ENCODE results near the gene SSR1.
"Not testable (repeated sequence)": the region's sequence is repeated elsewhere in the genome, so short reads cannot be mapped to it uniquely, and the experiment has no call there.

Gene SSR1

DNA sequence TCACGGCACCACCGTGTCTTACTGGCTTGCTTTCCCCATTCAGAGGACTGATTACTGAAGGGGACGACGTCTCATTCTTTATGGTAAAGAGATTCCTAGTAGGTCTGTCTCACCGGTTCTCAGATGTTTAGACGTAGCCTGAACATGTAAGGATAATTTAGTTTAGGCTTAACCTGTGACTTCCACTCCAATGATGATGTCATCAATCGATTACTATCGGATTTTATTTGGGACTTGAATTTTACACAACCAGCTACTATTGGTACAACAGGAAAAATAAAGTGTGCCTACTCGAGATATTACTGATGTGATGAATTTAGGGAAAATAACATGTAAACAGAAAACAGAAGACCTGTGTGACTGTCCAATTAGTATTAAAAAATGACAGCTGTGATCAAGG lies 4.5 kb upstream of the SSR1 start:
- DNase-seq = no peak

DNA sequence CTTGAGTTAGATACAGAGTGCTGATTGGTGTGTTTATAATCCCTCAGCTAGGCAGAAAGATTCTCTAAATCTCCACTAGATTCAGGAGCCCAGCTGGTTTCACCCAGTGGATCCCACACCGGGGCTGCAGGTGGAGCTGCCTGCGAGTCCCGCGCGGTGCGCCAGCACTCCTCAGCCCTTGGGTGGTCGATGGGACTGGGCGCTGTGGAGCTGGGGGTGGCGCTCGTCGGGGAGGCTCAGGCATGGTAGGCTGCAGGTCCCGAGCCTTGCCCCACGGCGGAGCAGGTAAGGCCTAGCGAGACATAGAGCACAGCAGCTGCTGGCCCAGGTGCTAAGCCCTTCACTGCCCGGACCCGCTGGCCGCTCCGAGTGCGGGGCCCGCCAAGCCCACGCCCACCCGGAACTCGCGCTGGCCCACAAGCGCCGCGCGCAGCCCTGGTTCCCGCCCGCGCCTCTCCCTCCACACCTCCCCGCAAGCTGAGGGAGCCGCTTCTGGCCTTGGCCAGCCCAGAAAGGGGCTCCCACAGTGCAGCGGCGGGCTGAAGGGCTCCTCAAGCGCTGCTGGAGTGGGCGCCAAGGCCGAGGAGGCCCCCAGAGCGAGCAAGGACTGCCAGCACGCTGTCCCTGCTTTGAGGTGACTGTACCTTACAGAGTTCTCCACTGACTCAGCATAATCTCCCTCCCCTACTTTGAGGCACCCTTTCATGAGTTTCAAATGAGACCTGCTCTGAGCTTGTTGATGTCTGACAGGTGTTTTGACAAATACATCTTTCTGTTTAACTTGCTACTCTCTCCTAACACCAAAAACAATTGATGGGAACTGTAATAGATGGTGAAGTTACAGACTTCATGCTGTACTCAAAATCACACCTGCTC lies 3.9 kb upstream of the SSR1 start:
- DNase-seq = no peak

DNA sequence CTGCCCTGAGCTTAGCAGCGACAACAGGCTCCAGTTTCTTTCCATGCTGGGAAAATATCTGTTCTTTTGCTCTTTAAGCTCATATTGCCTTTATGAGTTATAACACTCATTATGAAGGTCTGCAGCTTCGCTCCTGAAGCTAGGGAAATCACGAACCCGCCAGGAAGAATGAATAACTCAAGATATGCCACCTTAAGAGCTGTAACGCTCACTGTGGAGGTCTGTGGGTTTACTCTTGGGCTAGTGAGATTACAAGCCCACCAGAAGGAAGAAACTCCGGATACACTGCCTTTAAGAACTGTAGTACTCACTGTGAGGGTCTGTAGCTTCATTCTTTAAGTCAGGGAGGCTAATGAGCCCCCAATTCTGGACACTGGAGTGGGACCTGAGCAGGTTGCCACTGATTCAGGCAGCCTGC lies 3.0 kb upstream of the SSR1 start:
- DNase-seq = no peak

DNA sequence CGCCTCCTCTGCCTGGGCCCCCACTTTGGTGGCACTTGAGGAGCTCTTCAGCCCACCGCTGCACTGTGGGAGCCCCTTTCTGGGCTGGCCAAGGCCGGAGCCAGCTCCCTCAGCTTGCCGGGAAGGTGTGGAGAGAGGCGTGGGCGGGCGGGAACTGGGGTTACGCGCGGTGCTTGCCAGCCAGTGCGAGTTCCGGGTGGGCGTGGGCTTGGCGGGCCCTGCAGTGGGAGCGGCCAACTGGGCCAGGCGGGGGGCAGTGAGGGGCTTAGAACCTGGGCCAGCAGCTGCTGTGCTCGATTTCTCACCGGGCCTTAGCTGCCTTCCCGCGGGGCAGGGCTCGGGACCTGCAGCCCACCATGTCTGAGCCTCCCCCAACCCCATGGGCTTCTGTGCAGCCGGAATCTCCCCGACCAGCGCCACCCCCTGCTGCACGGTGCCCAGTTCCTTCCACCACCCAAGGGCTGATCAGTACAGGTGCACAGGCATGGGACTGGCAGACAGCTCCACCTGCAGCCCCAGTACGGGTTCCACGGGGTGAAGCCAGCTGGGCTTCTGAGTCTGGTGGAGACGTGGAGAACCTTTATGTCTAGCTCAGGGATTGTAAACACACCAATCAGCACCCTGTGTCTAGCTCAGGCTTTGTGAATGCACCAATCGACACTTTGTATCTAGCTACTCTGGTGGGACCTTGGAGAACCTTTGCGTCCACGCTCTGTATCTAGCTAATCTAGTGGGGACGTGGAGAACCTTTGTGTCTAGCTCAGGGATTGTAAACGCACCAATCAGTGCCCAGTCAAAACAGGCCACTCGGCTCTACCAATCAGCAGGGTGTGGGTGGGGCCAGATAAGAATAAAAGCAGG lies 2.3 kb upstream of the SSR1 start:
- not testable (repeated sequence) for DNase-seq

DNA sequence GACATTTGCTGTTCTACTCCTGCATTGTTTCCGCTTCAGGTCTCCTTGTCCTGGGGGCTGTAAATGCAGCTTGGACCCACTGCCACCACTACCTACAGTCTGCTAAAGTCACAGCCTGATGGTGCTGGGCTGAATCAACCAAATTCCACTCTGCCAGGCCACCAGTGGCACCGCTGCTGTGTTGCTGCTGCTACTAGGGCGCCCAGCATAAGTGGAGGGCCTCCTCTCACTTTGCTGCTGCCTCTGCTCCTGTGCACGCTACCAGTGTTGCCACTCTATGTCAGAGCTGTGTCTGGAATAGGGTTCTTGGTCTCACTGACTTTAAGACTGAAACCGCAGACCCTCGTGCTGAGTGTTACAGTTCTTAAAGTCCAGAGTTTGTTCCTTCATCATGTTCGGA lies 1.4 kb upstream of the SSR1 start:
- DNase-seq = no peak

DNA sequence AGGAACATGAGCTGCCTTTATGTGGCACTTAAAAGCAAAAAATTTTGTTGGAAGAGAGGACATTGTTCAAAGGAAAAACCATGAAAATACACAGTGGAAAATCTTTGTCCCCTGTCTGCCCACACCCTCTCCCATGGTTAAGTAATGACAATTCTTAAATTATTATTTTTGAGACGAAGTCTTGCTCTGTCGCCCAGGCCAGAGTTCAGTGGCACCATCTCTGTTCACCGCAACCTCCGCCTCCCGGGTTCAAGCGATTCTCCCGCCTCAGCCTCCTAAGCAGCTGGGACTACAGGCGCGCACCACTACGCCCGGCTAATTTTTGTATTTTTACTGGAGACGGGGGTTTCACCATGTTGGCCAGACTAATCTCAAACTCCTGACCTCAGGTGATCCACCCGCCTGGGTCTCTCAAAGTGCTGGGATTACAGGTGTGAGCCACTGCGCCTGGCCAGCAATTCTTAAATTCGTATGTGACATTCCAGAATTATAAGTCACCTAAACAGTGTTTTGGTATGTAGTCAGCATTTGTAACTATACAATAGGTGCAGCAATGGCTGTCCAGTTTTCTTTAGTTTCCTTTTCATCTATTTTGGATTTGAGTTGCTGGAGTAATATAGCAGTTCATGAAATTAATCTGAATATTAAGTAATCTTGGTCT lies 636 bp upstream of the SSR1 start:
- DNase-seq = no peak

DNA sequence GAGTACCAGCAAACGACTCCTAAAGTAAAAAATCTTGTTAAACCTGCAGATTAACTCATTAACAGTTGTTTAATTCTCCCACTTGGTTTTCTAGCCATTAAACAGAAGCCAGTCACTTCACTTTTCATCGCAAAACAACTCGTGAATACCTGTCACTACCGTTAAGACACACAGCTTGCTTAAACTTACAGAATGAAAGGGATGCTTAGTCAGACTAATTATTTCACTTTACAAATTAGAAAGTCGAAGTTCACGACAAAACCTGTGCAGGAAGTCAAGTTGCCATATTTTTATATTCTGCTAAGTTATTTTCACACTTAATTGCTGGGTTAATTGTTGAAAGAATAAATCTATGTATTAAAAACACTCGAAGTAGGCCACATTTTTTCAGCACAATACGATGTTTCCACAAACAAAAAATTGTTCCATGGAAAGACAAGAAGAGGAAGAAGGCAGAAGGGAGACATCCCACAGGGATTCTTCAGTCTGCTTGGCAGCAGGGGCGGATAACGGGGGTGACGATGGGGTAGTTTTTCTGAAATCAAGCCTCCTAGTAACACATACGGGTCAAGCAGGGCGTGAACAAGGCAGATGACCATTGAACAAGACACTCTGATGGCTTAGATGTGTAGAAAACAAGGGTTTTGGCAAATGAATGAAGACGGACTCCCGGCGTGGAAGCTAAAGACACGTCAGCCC lies 933 bp downstream of the SSR1 start:
- DNase-seq = peak in 9 of 51 donors; percentile 13 to 58 (median 27)

DNA sequence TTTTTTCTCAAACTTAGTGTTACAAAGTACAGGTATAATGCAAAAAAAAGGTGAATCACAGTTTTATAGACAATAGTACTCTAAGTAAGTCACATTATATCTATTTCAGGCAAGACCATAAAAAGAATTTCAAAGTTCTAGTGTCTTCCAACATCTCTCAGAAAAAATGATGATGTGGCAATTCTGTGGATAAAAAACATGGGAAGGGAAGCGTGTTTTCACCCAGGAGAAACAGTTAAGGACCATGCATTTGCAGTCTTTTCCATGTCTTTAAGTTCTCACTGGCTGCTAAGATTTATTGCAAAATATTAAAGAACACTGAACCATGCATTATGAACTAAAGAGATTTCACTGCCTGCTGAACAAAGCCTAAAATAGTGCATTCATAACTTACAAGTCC lies 1.8 kb downstream of the SSR1 start:
- no peak for DNase-seq

DNA sequence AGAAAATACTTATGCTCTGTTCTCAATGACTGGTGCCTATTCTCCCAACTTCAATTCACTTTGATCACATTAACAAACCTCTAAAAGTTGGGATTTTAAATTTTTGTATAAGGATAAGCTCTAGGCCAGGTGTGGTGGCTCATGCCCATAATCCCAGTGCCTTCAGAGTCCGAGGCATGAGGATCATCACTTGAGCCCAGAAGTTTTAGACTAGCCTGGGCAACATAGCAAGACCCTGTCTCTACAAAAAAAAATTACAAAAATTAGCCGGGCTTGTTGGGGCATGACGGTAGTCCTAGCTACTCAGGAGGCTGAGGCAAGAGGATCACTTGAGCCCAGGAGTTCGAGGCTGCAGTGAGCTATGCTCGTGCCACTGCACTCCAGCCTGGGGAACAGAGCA lies 3.9 kb downstream of the SSR1 start:
- no peak for DNase-seq

DNA sequence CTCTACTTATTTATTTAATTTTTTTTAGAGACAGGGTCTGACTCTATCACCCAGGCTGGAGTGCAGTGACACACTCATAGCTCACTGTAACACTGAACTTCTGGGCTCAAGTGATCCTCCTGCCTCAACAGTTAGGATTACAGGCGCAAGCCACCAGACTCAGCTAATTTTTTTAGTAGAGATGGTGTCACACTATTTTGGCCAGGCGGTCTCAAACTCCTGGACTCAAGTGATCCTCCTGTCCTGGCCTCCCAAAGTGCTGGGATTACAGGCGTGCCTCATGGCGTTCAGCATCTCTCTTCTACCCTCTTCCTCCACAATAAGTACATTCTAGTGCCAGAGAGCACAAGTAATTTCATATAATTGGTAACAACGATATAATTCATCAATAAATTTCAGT lies 5.5 kb downstream of the SSR1 start:
- DNase-seq = no peak

DNA sequence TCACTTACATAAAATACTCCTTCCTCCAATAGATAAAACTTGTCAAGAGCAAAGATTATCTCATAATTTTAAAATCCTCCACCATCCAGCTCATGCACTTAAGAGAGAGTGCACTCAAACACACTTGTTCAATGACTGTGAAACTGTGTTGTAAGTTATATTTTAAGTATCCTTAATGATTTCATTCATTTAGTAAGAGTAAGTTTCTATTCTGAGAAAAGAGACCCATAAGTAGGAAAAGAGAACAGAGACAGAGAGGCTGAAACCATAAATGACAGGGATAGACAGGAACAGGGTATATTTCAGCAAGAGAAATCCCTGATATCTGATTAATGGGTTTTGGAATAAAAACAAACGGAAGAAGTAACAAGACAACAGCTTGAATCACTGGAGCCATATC lies 8.2 kb downstream of the SSR1 start:
- DNase-seq = no peak

DNA sequence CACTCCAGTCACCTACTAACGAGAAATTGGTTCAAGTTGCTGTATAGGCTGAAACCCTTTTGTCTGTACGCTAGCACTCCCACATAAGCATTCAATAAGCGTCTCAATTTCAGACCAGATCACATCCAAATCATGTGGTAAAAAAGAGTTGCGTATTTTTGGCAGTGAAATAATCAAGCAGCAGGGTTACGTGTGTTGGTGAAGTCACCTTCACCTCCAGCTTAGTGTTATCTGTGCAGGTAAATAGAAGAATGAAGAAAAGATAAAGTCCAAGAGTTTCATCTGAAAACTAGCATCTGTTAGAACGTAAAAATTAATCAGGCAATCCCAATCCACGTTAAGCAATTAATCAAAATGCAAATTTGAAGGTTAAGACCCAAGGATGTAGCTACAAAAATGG lies 11.3 kb downstream of the SSR1 start:
- no peak for DNase-seq

DNA sequence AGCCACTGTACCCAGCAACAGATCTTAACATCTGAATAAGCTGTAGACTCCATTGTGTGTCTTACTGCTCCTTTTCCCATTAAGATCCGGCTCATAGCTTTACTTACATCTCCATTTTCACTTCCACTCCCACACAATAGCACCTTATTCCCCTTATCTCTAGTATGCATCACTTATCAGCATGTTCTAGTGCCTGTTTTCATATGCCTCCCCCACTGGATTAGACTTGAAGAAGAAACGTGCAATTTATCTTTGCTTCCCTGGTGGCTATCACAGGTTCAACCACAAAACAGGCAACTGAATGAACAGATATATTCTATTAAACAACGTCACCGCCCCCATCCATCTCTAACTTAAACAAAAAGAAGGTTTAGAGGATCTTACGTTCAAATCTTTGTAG lies 12.1 kb downstream of the SSR1 start:
- no peak for DNase-seq

DNA sequence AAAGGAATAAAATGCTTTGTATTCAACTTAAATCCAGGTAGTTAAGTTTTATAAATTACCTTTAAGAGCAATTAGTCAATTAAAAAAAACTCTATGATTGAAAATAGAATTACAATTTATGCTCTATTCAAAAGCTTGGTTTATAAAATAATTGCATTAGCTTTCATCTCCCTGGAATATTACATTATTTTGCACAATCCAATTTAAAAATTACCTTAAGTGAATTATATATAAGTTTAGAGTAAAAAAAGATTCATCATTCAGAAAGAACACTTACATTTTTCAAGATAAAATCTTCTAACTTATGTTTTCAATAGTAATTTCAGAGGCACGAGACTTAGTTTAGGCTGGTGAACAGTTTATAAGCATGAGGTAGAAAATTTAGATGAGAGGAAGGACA lies 14.9 kb downstream of the SSR1 start:
- DNase-seq = no peak

DNA sequence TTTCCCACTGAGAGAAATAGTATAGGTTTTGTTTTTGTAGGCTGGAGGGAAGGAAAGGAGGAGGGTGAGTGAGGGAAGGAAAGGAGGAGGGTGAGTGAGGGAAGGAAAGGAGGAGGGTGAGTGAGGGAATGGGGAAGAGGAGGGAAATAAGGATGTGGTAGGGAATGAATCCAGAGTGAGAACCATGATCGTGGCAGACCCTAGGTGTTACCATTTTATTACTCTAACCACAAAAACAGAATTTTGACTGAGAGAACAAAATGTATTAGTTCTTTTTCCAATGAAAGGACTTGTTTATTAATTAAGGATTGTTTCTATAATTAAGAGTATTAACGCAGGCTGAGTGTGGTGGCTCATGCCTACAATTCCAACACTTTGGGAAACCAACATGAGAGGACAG lies 16.4 kb downstream of the SSR1 start:
- DNase-seq = no peak

DNA sequence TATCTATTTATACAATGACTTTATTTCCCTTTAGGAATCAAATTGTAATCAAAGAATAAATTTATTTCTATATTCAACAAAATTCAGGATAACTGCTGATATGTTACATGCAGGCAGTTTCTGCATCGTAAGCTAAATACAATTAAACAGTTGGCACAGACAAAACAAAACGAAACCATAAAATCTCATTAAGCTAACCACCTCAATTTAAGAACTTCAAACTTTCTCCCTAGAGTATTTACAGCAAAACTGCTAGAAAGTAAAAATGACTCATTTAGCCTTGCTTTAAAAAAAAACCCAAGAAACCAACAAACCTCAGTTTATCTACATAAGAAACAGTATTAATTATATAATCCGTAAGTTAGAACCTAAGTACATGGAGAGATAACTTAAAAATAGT lies 17.1 kb downstream of the SSR1 start:
- no peak for DNase-seq

DNA sequence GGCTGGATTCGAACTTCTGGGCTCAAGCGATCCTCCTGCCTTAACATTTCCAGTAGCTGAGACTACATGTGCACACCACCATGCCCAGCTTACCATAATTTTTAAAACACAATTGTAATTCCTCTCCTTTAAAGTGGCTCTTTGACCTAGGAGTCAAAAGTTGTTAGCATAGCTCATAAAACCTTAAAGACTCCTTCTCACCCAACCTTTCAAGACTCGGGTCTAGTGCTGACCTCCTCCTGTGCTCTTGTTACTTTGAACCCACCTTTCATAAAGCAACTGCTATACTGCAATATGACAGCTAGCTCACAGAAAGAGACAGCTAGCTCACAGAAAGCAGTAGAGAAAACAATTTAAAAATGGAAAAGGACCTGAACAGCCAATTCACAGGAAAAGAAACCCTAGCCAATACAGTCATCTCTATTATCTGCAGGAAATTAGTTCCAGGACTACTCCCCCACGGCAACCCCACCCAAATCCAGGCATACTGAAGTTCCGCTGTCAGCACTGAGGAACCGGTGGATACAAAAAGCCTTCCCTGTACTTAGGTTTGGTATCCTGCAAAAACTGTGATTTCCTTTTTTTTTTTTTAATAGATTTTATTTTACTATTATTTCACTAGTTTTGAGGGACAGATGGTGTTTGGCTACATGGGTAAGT lies 20.3 kb downstream of the SSR1 start:
- DNase-seq = no peak

DNA sequence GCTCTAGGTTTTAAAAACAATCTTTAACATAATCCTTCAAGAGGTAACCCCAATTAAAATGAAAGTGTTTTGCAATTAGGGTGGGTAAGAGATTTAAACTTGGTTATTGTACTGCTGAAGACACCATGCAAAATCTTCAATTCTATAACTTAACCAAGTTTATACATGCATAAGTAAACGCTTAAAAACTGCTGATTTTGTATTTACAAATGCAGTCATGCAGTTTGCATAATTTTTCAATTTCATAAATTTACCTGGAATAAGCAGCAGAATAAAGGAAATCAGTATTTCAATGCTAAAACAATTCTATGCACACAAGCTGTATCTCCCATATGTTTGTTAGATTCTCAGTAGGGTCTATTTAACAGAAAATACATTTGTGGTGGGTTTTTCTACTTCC lies 22.9 kb downstream of the SSR1 start:
- DNase-seq = no peak

DNA sequence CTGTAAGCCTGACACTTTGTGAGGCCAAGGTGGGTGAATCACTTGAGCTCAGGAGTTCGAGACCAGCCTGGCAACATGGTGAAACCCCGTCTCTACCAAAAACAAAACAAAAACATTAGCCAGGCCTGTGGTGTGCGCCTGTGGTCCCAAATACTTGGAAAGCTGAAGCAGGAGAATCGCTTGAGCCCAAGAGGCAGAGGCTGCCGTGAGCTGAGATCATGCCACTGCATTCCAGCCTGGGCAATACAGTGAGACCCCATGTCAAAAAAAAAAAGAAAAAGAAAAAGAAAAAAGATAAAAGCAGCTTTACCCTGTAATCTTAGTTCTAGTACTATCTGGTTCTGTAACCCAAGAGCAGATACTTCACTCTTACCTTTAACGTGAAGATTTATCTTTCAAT lies 27.6 kb downstream of the SSR1 start:
- DNase-seq = no peak

DNA sequence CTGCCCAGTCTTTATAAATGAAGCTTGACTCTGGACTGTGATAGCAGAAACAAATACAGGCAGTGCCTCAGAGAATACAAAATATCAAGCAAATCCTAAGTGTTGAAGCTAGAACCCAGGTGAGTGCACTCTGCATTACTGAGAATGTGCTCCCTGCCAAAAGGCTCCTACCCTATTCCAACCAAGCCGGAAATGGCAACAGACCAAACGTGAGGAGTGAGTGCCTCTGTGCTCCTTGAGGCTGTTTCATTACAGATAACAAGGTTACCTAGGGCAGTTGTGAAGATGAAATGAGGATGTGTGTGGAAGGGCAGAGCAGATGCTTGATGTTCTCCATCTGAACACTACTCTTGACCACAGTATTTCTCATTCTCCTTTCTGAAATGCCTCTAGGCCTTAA lies 29.3 kb downstream of the SSR1 start:
- no peak for DNase-seq

Data from hypothalamus (tissue), 51 donors.